CD8-positive, alpha-beta memory T cell (primary cell): Measurements from ENCODE around the gene EPS8L3. TPM values are rescaled to one million over a fixed set of nuclear protein-coding genes. Genes with fewer than 3 reads are reported as not detected.

Experiments used
- CTCF ChIA-PET: fragments of 350-600 bp; sonication (Branson Sonifier 250); formaldehyde crosslinking; loops from one replicate; lab custom pipeline; 2021; ENCODE audit warnings: antibody characterized with exemption; lab: Charles Lee
- POLR2A ChIA-PET: fragments of 350-600 bp; sonication (Branson Sonifier 250); formaldehyde crosslinking; loops from one replicate; lab custom pipeline; 2021; ENCODE audit warnings: antibody characterized with exemption; lab: Charles Lee
- DNase-seq, 5 donors: peaks; one replicate each; pipeline versions ENCODE4 v3.0.0 to v3.0.0-alpha.2; 2020 to 2022; ENCODE audit warnings: mixed read lengths in 1 of 5
- H3K27ac ChIP-seq: one replicate; pipeline ENCODE4 v1.7.0; 2013; ENCODE audit warnings: low read depth, mild to moderate bottlenecking, low read length, moderate library complexity
- H3K27me3 ChIP-seq: 2 replicates; pipeline ENCODE4 v1.7.0; 2013; ENCODE audit warnings: low read length, mild to moderate bottlenecking; ENCODE audit not compliant: insufficient read depth, poor library complexity, severe bottlenecking
- H3K36me3 ChIP-seq: 2 replicates; pipeline ENCODE4 v1.7.0; 2013; ENCODE audit warnings: mild to moderate bottlenecking, low read length, moderate library complexity; ENCODE audit not compliant: insufficient read depth
- H3K4me1 ChIP-seq: 2 replicates; pipeline ENCODE4 v1.7.0; 2013; ENCODE audit warnings: mild to moderate bottlenecking, low read length, moderate library complexity; ENCODE audit not compliant: insufficient read depth
- H3K4me3 ChIP-seq: 2 replicates; pipeline ENCODE4 v1.7.0; 2013; ENCODE audit warnings: mild to moderate bottlenecking, low read length
- H3K9me3 ChIP-seq: 2 replicates; pipeline ENCODE4 v1.7.0; 2013; ENCODE audit warnings: mild to moderate bottlenecking, low read length
- H3K27ac Mint-ChIP-seq, 8 donors: one replicate each; pipeline ENCODE4 v1.8.0; 2020 to 2021; ENCODE audit warnings: mixed read lengths in 8 of 8, mild to moderate bottlenecking in 6 of 8, inconsistent platforms in 3 of 8, moderate library complexity in 3 of 8
- H3K27me3 Mint-ChIP-seq, 2 donors: one replicate each; pipeline ENCODE4 v1.8.0; 2020 to 2021; ENCODE audit warnings: mixed read lengths in 2 of 2, mild to moderate bottlenecking in 1 of 2, moderate library complexity in 1 of 2
- H3K36me3 Mint-ChIP-seq, 3 donors: one replicate each; pipeline ENCODE4 v1.8.0; 2020 to 2021; ENCODE audit warnings: mixed read lengths in 3 of 3, inconsistent platforms in 1 of 3, mild to moderate bottlenecking in 1 of 3
- H3K4me1 Mint-ChIP-seq, 3 donors: one replicate each; pipeline ENCODE4 v1.8.0; 2020 to 2021; ENCODE audit warnings: mixed read lengths in 3 of 3, inconsistent platforms in 1 of 3, mild to moderate bottlenecking in 1 of 3
- H3K4me3 Mint-ChIP-seq, 7 donors: one replicate each; pipeline ENCODE4 v1.8.0; 2020 to 2021; ENCODE audit warnings: mixed read lengths in 7 of 7, mild to moderate bottlenecking in 6 of 7, moderate library complexity in 4 of 7, inconsistent platforms in 2 of 7
- H3K9me3 Mint-ChIP-seq, 5 donors: one replicate each; pipeline ENCODE4 v1.8.0; 2020 to 2022; ENCODE audit warnings: mixed read lengths in 5 of 5, mild to moderate bottlenecking in 3 of 5, moderate library complexity in 2 of 5, inconsistent platforms in 1 of 5
- polyA plus RNA-seq: library from polyadenylated mRNA; unstranded; fragments of 300-500 nt; fragmentation: Illumina TruSeq; gene quantifications from one replicate; pipeline ENCODE4 v1.2.3, GENCODE V29; 2021
- total RNA-seq, 2 experiments: library from RNA; stranded (reverse); gene quantifications; one replicate each; pipeline ENCODE4 v1.2.3, GENCODE V29; 2021

EPS8L3 gene
- total RNA-seq = not detected
- not detected for polyA plus RNA-seq

GRCh38 chr1:109763646-109764415 is at the start of gene EPS8L3:
EPS8L3 (minus strand) TSS chr1:109763923; CDS start chr1:109761749, 2,174 bp downstream.
- Mint-ChIP-seq H3K36me3 (no peaks in the 10 kb centered on the region), H3K4me3 (no peak within 1 kb of the TSS), H3K9me3 (no peaks in the 10 kb centered on the region), H3K27ac (peak within 1 kb of the TSS in 1 of 8 donors; percentile 86), H3K27me3 (peaks cover 0 to 3% of the 10 kb centered on the region in 2 donors), H3K4me1 (no peaks in the 10 kb centered on the region)
- no peak within 1 kb of the TSS for H3K4me3 ChIP-seq
- H3K27me3 ChIP-seq = no peaks in the 10 kb centered on the region
- H3K27ac ChIP-seq = peak within 1 kb of the TSS; percentile 64
- no peaks in the 10 kb centered on the region for H3K4me1 ChIP-seq
- H3K36me3 ChIP-seq = no peaks in the 10 kb centered on the region
- peak in 1 of 5 donors; percentile 33 for DNase-seq
- ChIA-PET CTCF (interaction anchor here (1.9 kb wide), 1 partner anchor 13 kb away, joined by 5 read pairs; no protein-coding TSS in a partner anchor), POLR2A (no interaction called here)
- H3K9me3 ChIP-seq = no peaks in the 10 kb centered on the region

- Mint-ChIP-seq H3K36me3 (peaks cover 0 to 4% (median 2%) of the 10 kb centered on the region in 3 donors), H3K4me3 (no peak overlapping the region), H3K27ac (no peak overlapping the region)
Measured at GRCh38 chr1:109812691-109813393, 49.1 kb upstream of the EPS8L3 start.

GRCh38 chr1:109808703-109809102 is 45.0 kb upstream of the EPS8L3 start:
- CTCF ChIA-PET = no interaction called here

More at GRCh38 chr1:109812691-109813393, 49.1 kb upstream of the EPS8L3 start:
- Histone ChIP-seq H3K4me3 (no peak overlapping the region), H3K27me3 (no peaks in the 10 kb centered on the region), H3K9me3 (no peaks in the 10 kb centered on the region), H3K27ac (no peak overlapping the region), H3K36me3 (no peaks in the 10 kb centered on the region), H3K4me1 (peaks cover 5% of the 10 kb centered on the region)
- ChIA-PET CTCF (interaction anchor here (1.8 kb wide), 1 partner anchor 12 kb away, joined by 5 read pairs; no protein-coding TSS in a partner anchor), POLR2A (no interaction called here)
- Mint-ChIP-seq H3K9me3 (peaks cover 0 to 3% (median 0%) of the 10 kb centered on the region in 5 donors), H3K27me3 (peaks cover 3 to 7% of the 10 kb centered on the region in 2 donors), H3K4me1 (peaks cover 3 to 4% (median 3%) of the 10 kb centered on the region in 3 donors)
- DNase-seq = no peak

GRCh38 chr1:109807822-109808680 is 44.3 kb upstream of the EPS8L3 start:
- ChIA-PET CTCF (interaction anchor here (1.4 to 3.9 kb wide), 2 partner anchors 17 to 137 kb away, joined by 3 to 17 read pairs; no protein-coding TSS in a partner anchor), POLR2A (no interaction called here)
- Histone ChIP-seq H3K4me1 (peaks cover 36% of the 10 kb centered on the region), H3K27me3 (no peaks in the 10 kb centered on the region), H3K36me3 (no peaks in the 10 kb centered on the region), H3K9me3 (no peaks in the 10 kb centered on the region), H3K4me3 (no peak overlapping the region), H3K27ac (no peak overlapping the region)
- Mint-ChIP-seq H3K36me3 (peaks cover 0 to 2% (median 0%) of the 10 kb centered on the region in 3 donors), H3K4me3 (no peak overlapping the region), H3K4me1 (peaks cover 20 to 30% (median 25%) of the 10 kb centered on the region in 3 donors), H3K9me3 (peaks cover 0 to 2% (median 0%) of the 10 kb centered on the region in 5 donors), H3K27ac (peak overlapping the region in 2 of 8 donors; percentile 6 to 82), H3K27me3 (peaks cover 3 to 9% of the 10 kb centered on the region in 2 donors)
- DNase-seq = no peak

More at GRCh38 chr1:109808703-109809102, 45.0 kb upstream of the EPS8L3 start:
- Mint-ChIP-seq H3K27me3 (peaks cover 3 to 11% of the 10 kb centered on the region in 2 donors), H3K9me3 (peaks cover 0 to 2% (median 0%) of the 10 kb centered on the region in 5 donors), H3K4me1 (peaks cover 14 to 23% (median 18%) of the 10 kb centered on the region in 3 donors), H3K4me3 (no peak overlapping the region), H3K27ac (no peak overlapping the region), H3K36me3 (peaks cover 0 to 2% (median 0%) of the 10 kb centered on the region in 3 donors)
- H3K36me3 ChIP-seq = no peaks in the 10 kb centered on the region
- H3K27ac ChIP-seq = no peak overlapping the region
- no peaks in the 10 kb centered on the region for H3K9me3 ChIP-seq
- no peak for DNase-seq
- H3K27me3 ChIP-seq = no peaks in the 10 kb centered on the region
- peaks cover 30% of the 10 kb centered on the region for H3K4me1 ChIP-seq
- H3K4me3 ChIP-seq = no peak overlapping the region
- POLR2A ChIA-PET = no interaction called here

GRCh38 chr1:109807402-109807801 is 43.7 kb upstream of the EPS8L3 start:
- H3K27me3 Mint-ChIP-seq = peaks cover 3 to 9% of the 10 kb centered on the region in 2 donors
- POLR2A ChIA-PET = no interaction called here
- H3K27ac Mint-ChIP-seq = peak overlapping the region in 1 of 8 donors; percentile 82

GRCh38 chr1:109806733-109807400 is 43.1 kb upstream of the EPS8L3 start:
- CTCF ChIA-PET = interaction anchor here (1.4 to 3.9 kb wide), 2 partner anchors 16 to 138 kb away, joined by 3 to 17 read pairs; no protein-coding TSS in a partner anchor
- H3K4me3 ChIP-seq = no peak overlapping the region
- POLR2A ChIA-PET = no interaction called here
- no peaks in the 10 kb centered on the region for H3K9me3 ChIP-seq
- peaks cover 3 to 9% of the 10 kb centered on the region in 2 donors for H3K27me3 Mint-ChIP-seq
- peak overlapping the region in 1 of 8 donors; percentile 82 for H3K27ac Mint-ChIP-seq
- peaks cover 0 to 2% (median 0%) of the 10 kb centered on the region in 3 donors for H3K36me3 Mint-ChIP-seq
- H3K36me3 ChIP-seq = no peaks in the 10 kb centered on the region
- H3K4me1 Mint-ChIP-seq = peaks cover 31 to 41% (median 36%) of the 10 kb centered on the region in 3 donors
- H3K27me3 ChIP-seq = no peaks in the 10 kb centered on the region
- H3K27ac ChIP-seq = no peak overlapping the region
- H3K4me1 ChIP-seq = peaks cover 48% of the 10 kb centered on the region
- peaks cover 0 to 2% (median 0%) of the 10 kb centered on the region in 5 donors for H3K9me3 Mint-ChIP-seq
- DNase-seq = no peak
- H3K4me3 Mint-ChIP-seq = no peak overlapping the region

More at GRCh38 chr1:109807402-109807801, 43.7 kb upstream of the EPS8L3 start:
- Histone ChIP-seq H3K9me3 (no peaks in the 10 kb centered on the region), H3K4me3 (no peak overlapping the region), H3K4me1 (peaks cover 43% of the 10 kb centered on the region), H3K27ac (no peak overlapping the region), H3K36me3 (no peaks in the 10 kb centered on the region), H3K27me3 (no peaks in the 10 kb centered on the region)
- Mint-ChIP-seq H3K4me1 (peaks cover 26 to 36% (median 31%) of the 10 kb centered on the region in 3 donors), H3K36me3 (peaks cover 0 to 2% (median 0%) of the 10 kb centered on the region in 3 donors), H3K9me3 (peaks cover 0 to 2% (median 0%) of the 10 kb centered on the region in 5 donors), H3K4me3 (no peak overlapping the region)
- DNase-seq = no peak
- CTCF ChIA-PET = interaction anchor here (1.4 to 3.9 kb wide), 2 partner anchors 17 to 138 kb away, joined by 3 to 17 read pairs; no protein-coding TSS in a partner anchor
